ENCODE results near the gene ELN. TPM values are rescaled to one million over a fixed set of nuclear protein-coding genes. Genes with fewer than 3 reads are reported as not detected.

ELN gene
- total and polyA plus RNA-seq, 7 donors = 2.5 to 174 (median 33.2) TPM

DNA sequence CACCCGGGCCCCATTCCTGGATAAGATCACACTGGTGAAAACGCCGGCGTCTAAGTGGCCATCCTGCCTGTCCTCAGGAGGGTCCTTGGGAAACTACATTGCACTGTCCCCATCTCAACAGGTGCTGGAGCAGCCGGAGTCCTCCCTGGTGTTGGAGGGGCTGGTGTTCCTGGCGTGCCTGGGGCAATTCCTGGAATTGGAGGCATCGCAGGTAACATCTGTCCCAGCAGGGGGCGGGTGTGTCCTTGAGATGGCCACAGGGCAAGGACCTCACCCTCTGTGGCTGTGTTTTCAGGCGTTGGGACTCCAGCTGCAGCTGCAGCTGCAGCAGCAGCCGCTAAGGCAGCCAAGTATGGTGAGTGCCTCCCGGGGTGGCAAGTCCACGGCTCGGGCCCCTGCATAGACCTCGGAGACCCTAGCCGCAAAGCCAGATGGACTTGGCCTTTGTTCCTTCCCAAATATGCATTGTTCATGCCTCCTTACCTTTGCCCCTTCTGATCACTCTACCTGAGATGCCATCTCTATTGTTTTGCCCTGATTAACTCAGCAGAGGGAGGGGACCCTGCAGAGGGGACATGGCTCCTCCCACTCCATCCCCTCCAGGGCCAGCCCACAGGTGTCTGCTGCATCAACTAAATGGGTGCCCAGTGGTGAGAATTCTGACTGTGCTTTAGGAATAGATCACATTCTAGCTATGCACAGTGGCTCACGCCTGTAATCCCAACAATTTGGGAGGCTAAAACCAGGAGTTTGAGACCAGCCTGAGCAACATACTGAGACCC lies 23.8 kb downstream of the ELN start:
- Histone ChIP-seq H3K4me1 (no peaks in the 10 kb centered on the region), H3K36me3 (peaks cover 19 to 92% (median 60%) of the 10 kb centered on the region in 4 donors)

DNA sequence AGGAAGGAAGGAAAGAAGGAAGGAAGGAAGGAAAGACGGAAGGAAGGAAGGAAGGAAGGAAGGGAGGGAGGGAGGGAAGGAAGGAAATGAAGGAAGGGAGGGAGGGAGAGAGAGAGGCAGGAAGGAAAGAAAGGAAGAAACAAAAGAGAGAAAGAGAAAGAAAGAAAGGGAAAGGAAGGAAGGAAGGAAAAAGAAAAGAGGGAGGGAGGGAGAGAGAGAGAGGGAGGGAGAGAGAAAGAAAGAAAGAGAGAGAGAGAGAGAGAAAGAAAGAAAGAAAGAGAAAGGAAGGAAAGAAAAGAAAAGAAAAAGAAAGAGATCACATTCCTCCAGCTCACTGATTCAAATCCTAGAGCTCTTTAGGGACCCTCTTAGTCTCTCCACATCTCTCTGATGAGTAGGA lies 24.7 kb downstream of the ELN start:
- H3K27ac ChIP-seq = no peak overlapping the region
- no peak overlapping the region for H3K4me3 ChIP-seq
- no peaks in the 10 kb centered on the region for H3K9me3 ChIP-seq
- TF ChIP-seq, protein P1, sequence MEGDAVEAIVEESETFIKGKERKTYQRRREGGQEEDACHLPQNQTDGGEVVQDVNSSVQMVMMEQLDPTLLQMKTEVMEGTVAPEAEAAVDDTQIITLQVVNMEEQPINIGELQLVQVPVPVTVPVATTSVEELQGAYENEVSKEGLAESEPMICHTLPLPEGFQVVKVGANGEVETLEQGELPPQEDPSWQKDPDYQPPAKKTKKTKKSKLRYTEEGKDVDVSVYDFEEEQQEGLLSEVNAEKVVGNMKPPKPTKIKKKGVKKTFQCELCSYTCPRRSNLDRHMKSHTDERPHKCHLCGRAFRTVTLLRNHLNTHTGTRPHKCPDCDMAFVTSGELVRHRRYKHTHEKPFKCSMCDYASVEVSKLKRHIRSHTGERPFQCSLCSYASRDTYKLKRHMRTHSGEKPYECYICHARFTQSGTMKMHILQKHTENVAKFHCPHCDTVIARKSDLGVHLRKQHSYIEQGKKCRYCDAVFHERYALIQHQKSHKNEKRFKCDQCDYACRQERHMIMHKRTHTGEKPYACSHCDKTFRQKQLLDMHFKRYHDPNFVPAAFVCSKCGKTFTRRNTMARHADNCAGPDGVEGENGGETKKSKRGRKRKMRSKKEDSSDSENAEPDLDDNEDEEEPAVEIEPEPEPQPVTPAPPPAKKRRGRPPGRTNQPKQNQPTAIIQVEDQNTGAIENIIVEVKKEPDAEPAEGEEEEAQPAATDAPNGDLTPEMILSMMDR (IDR thresholded peaks at IDR 0.05) = no peak
- TF ChIP-seq POLR2AphosphoS5 (IDR thresholded peaks at IDR 0.05) (no peak), EP300 (IDR thresholded peaks at IDR 0.05) (no peak), POLR2A (IDR thresholded peaks at IDR 0.05) (no peak)
- WGBS, 2 donors = 78 to 81% methylated on average over 1 of the region's 1 CpG
- H3K4me1 ChIP-seq = no peaks in the 10 kb centered on the region
- intact Hi-C loops (cut with DNase I) = no loop called here
- no peak for DNase-seq
- peaks cover 19 to 92% (median 60%) of the 10 kb centered on the region in 4 donors for H3K36me3 ChIP-seq
- no peaks in the 10 kb centered on the region for H3K27me3 ChIP-seq

More for the DNA sequence above, 23.8 kb downstream of the ELN start:
- TF ChIP-seq POLR2AphosphoS5 (IDR thresholded peaks at IDR 0.05) = no peak
- TF ChIP-seq, protein P1 (IDR thresholded peaks at IDR 0.05) = no peak
- TF ChIP-seq POLR2A (IDR thresholded peaks at IDR 0.05) = no peak
- TF ChIP-seq EP300 (IDR thresholded peaks at IDR 0.05) = no peak
- 27 to 63% methylated on average over 16 of the region's 16 CpGs for WGBS, 2 donors
- Histone ChIP-seq H3K27me3 (no peaks in the 10 kb centered on the region), H3K27ac (peak overlapping the region in 1 of 4 donors; percentile 18), H3K9me3 (no peaks in the 10 kb centered on the region), H3K4me3 (no peak overlapping the region)
- no peak for DNase-seq
- intact Hi-C loops (cut with DNase I) = no loop called here

DNA sequence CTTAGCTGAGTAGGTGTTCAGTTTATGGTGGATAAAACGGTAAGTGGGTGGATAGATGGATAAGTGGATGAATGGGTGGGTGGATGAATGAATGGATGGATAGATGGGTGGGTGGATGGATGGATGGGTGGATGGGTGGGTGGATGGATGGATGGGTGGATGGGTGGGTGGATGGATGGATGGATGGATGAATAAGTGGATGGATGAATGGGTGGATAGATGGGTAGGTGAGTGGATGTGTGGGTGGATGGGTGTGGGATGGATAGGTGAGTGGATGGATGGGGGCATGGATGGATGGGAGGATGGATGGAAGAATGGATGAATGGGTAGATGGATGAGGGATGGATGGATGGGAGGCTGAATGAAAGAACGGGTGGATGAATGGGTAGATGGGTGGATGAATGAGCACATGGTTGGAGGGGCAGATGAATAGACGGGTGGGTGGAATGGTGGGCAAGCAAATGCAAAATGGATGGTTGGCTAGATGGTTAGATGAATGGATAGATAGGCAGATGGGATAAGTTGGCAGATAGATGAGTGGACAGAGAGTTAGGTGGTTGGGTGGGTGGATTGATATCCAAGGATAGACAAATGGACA lies 25.7 kb downstream of the ELN start:
- H3K27me3 ChIP-seq = no peaks in the 10 kb centered on the region
- TF ChIP-seq, protein P1 (IDR thresholded peaks at IDR 0.05) = no peak
- TF ChIP-seq POLR2A (IDR thresholded peaks at IDR 0.05) (no peak), EP300 (IDR thresholded peaks at IDR 0.05) (no peak), POLR2AphosphoS5 (IDR thresholded peaks at IDR 0.05) (no peak)
- no peaks in the 10 kb centered on the region for H3K9me3 ChIP-seq
- intact Hi-C loops (cut with DNase I) = no loop called here
- H3K27ac ChIP-seq = no peak overlapping the region
- H3K4me1 ChIP-seq = no peaks in the 10 kb centered on the region
- 94 to 95% methylated on average over 3 of the region's 3 CpGs for WGBS, 2 donors
- H3K4me3 ChIP-seq = no peak overlapping the region
- DNase-seq = no peak
- H3K36me3 ChIP-seq = peaks cover 9 to 88% (median 50%) of the 10 kb centered on the region in 4 donors

DNA sequence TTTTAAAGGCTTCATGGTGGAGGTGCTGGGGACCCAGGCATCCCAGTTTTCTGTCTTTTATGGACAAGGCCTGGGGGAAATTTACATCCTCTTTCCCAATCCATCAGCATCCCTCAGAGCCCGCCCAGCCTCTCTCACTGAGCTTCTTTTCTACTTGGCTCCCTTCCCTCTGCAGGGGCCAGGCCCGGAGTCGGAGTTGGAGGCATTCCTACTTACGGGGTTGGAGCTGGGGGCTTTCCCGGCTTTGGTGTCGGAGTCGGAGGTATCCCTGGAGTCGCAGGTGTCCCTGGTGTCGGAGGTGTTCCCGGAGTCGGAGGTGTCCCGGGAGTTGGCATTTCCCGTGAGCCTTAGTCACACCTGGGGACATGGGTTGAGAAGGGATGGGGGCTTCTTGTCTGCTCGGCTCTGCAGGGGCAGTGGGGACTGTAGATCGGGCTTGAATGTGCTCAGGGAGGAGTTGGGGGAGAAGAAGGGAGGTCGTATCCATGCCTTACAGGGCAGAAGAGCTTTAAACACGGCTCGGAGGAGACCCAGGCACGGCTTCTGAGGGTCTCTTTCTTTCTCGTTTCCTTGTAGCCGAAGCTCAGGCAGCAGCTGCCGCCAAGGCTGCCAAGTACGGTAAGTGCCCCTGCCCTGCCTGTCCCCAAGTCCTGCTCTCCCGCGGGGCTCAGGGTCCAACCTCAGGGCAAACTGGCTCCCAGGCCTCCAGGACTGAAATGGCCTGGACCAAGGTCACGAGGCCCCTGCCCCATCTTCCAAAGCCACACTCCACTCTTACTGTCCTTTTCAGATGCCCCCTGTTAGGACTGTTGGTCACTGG lies 28.3 kb downstream of the ELN start:
- WGBS, 2 donors = 92 to 93% methylated on average over 26 of the region's 26 CpGs
- Histone ChIP-seq H3K9me3 (no peaks in the 10 kb centered on the region), H3K36me3 (peaks cover 4 to 70% (median 36%) of the 10 kb centered on the region in 4 donors), H3K27me3 (no peaks in the 10 kb centered on the region), H3K4me3 (no peak overlapping the region), H3K4me1 (peaks cover 0 to 21% (median 18%) of the 10 kb centered on the region in 4 donors), H3K27ac (no peak overlapping the region)
- TF ChIP-seq EP300 (IDR thresholded peaks at IDR 0.05) (no peak), POLR2AphosphoS5 (IDR thresholded peaks at IDR 0.05) (no peak), POLR2A (IDR thresholded peaks at IDR 0.05) (no peak)
- TF ChIP-seq, protein P1 (IDR thresholded peaks at IDR 0.05) = no peak
- intact Hi-C loops (cut with DNase I) = no loop called here
- no peak for DNase-seq
